Activated B cell treated with CpG ODN at 0.5 μM for 24 hours (primary cell): ENCODE measurements around the gene RICTOR. TPM values are rescaled to one million over a fixed set of nuclear protein-coding genes. Genes with fewer than 3 reads are reported as not detected.

Experiments used
- ATAC-seq: fragments of 200-7000 bp; cut with Tn5 transposase; one replicate; pipeline ENCODE4 v1.10.0; 2021; ENCODE audit warnings: low read depth, mild to moderate bottlenecking, moderate library complexity
- CTCF ChIA-PET: fragments of 350-600 bp; sonication (Branson Sonifier 250); formaldehyde crosslinking; loops from one replicate; lab custom pipeline; 2021; ENCODE audit warnings: antibody characterized with exemption; lab: Charles Lee
- POLR2A ChIA-PET: fragments of 350-600 bp; sonication (Branson Sonifier 250); formaldehyde crosslinking; loops from one replicate; lab custom pipeline; 2021; ENCODE audit warnings: antibody characterized with exemption; lab: Charles Lee
- DNase-seq: peaks from one replicate; pipeline ENCODE4 v3.0.0; 2022
- H3K27ac Mint-ChIP-seq: one replicate; pipeline ENCODE4 v1.8.0; 2020; ENCODE audit warnings: mixed read lengths
- H3K27me3 Mint-ChIP-seq: one replicate; pipeline ENCODE4 v1.8.0; 2021; ENCODE audit warnings: mixed read lengths
- H3K36me3 Mint-ChIP-seq: one replicate; pipeline ENCODE4 v1.8.0; 2021; ENCODE audit warnings: low read depth, mixed read lengths
- H3K4me1 Mint-ChIP-seq: one replicate; pipeline ENCODE4 v1.8.0; 2021; ENCODE audit warnings: mixed read lengths
- H3K4me3 Mint-ChIP-seq: one replicate; pipeline ENCODE4 v1.8.0; 2020; ENCODE audit warnings: mild to moderate bottlenecking, mixed read lengths
- H3K9me3 Mint-ChIP-seq: one replicate; pipeline ENCODE4 v1.8.0; 2020; ENCODE audit warnings: mixed read lengths
- CTCF ChIP-seq: fragments of 200-600 bp; IDR thresholded peaks from one replicate; pipeline ENCODE4 v1.8.0; 2022; ENCODE audit warnings: antibody characterized with exemption, mild to moderate bottlenecking
- intact Hi-C: fragments of 100-400 bp; cut with micrococcal nuclease; formaldehyde crosslinking; loops from one replicate; pipeline ENCODE4 v1.15.1; 2024
- total RNA-seq: library from RNA; stranded (reverse); gene quantifications from 2 replicates; pipeline ENCODE4 v1.2.3, GENCODE V29; 2022

Gene RICTOR
- total RNA-seq, 1 donor from 2014 or later, result 51.8 TPM

DNA sequence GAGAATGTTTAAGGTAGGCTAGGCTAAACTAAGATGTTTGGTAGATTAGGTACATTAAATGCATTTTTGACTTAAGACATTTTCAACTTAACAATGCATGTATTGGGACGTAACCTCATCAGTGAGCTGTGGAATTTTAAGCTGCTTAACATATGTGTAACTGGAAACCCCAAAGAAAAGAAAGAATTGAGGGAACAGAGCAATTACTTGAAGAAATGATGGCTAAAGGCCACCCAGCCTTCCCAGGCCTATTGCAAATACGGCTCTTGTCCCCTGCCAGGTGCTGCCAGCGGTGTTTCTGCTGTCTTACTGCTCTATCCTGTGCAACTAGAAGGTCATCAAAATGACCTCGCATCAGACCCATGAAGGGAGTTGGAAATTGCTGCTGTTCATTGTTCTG is 52.0 kb downstream of the RICTOR start:
- Mint-ChIP-seq H3K36me3 (peaks cover 56% of the 10 kb centered on the region), H3K9me3 (peaks cover 6% of the 10 kb centered on the region), H3K4me3 (no peak overlapping the region), H3K4me1 (peaks cover 28% of the 10 kb centered on the region), H3K27ac (no peak overlapping the region), H3K27me3 (no peaks in the 10 kb centered on the region)
- ChIA-PET CTCF (no interaction called here), POLR2A (no interaction called here)
- ATAC-seq, result no peak
- DNase-seq, result no peak
- TF ChIP-seq CTCF, result no peak
- intact Hi-C loops, result no loop called here

GRCh38 chr5:39021413-39021812 is 52.8 kb downstream of the RICTOR start:
- Mint-ChIP-seq H3K9me3 (peaks cover 6% of the 10 kb centered on the region), H3K27me3 (no peaks in the 10 kb centered on the region), H3K36me3 (peaks cover 57% of the 10 kb centered on the region), H3K27ac (no peak overlapping the region), H3K4me3 (no peak overlapping the region), H3K4me1 (peaks cover 24% of the 10 kb centered on the region)
- intact Hi-C loops, result no loop called here
- no peak for TF ChIP-seq CTCF
- DNase-seq, result no peak
- ChIA-PET POLR2A (no interaction called here), CTCF (no interaction called here)
- no peak for ATAC-seq

- POLR2A ChIA-PET, result no interaction called here
- ATAC-seq (no peak), DNase-seq (no peak)
- H3K27me3 Mint-ChIP-seq, result no peaks in the 10 kb centered on the region
- TF ChIP-seq CTCF, result no peak
- intact Hi-C loops, result no loop called here
- H3K4me1 Mint-ChIP-seq, result peaks cover 31% of the 10 kb centered on the region
- H3K27ac Mint-ChIP-seq, result no peak overlapping the region
- no peak overlapping the region for H3K4me3 Mint-ChIP-seq
- H3K36me3 Mint-ChIP-seq, result peaks cover 56% of the 10 kb centered on the region
- CTCF ChIA-PET, result no interaction called here
- H3K9me3 Mint-ChIP-seq, result no peaks in the 10 kb centered on the region
These were observed 53.7 kb downstream of the RICTOR start for GRCh38 chr5:39020458-39020857.

DNA sequence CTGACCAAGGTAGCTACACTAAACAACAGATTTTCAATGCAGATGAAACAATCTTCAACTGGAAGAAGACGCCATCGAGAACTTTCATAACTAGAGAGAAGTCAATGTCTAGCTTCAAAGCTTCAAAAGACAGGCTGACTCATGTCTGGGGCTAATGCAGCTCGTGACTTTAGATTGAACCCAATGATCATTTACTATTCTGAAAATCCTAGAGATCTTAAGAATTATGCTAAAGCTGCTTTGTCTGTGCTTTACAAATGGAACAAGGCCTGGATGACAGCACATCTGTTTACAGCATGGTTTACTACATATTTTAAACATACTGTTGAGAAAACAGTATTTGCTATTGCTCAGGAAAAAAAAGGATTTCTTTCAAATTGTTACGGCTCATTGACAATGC is 54.9 kb downstream of the RICTOR start:
- POLR2A ChIA-PET, result no interaction called here
- CTCF ChIA-PET, result no interaction called here
- TF ChIP-seq CTCF, result no peak
- ATAC-seq (no peak), DNase-seq (no peak)
- Mint-ChIP-seq H3K27ac (no peak overlapping the region), H3K27me3 (no peaks in the 10 kb centered on the region), H3K9me3 (no peaks in the 10 kb centered on the region), H3K4me3 (no peak overlapping the region), H3K4me1 (peaks cover 26% of the 10 kb centered on the region), H3K36me3 (peaks cover 53% of the 10 kb centered on the region)
- intact Hi-C loops, result no loop called here

GRCh38 chr5:39017504-39017903 is 56.7 kb downstream of the RICTOR start:
- no peak for TF ChIP-seq CTCF
- Mint-ChIP-seq H3K4me3 (no peak overlapping the region), H3K4me1 (peaks cover 20% of the 10 kb centered on the region), H3K9me3 (no peaks in the 10 kb centered on the region), H3K27me3 (no peaks in the 10 kb centered on the region), H3K27ac (no peak overlapping the region), H3K36me3 (peaks cover 61% of the 10 kb centered on the region)
- no peak for ATAC-seq
- CTCF ChIA-PET, result no interaction called here
- DNase-seq, result no peak
- intact Hi-C loops, result loop anchor here (2.0 kb wide), 1 partner anchor 17 kb away; no protein-coding TSS in a partner anchor
- POLR2A ChIA-PET, result no interaction called here
